GM23248 (cell line): ENCODE data around the gene LRMDA. TPM values are rescaled to one million over a fixed set of nuclear protein-coding genes. Genes with fewer than 3 reads are reported as not detected.
A peak's percentile ranks its signal among the peaks of the same experiment; 100 is the strongest.

ENCODE experiments used
- DNase-seq: peaks from one replicate; pipeline ENCODE4 v3.0.0-alpha.2; 2015
- H2AFZ ChIP-seq: fragments of 200-600 bp; sonication (generic); 2 replicates; pipeline ENCODE4 v1.6.1; 2016; ENCODE audit warnings: antibody characterized with exemption
- H3F3A ChIP-seq: fragments of 200-600 bp; sonication (generic); 2 replicates; pipeline ENCODE4 v1.6.1; 2016; ENCODE audit warnings: mild to moderate bottlenecking, antibody characterized with exemption, mixed run types; ENCODE audit not compliant: insufficient read depth
- H3K27ac ChIP-seq: fragments of 200-600 bp; sonication (generic); 2 replicates; pipeline ENCODE4 v1.5.1; 2016; ENCODE audit warnings: mild to moderate bottlenecking
- H3K27me3 ChIP-seq: fragments of 200-600 bp; sonication (generic); replicated peaks from 2 replicates; pipeline ENCODE4 v1.6.1; 2016; ENCODE audit warnings: mild to moderate bottlenecking; ENCODE audit not compliant: insufficient read depth
- H3K36me3 ChIP-seq: fragments of 200-600 bp; sonication (generic); 2 replicates; pipeline ENCODE4 v1.6.1; 2016; ENCODE audit warnings: low read depth, mild to moderate bottlenecking
- H3K4me1 ChIP-seq: fragments of 200-600 bp; sonication (generic); 2 replicates; pipeline ENCODE4 v1.6.1; 2016; ENCODE audit warnings: mild to moderate bottlenecking; ENCODE audit not compliant: insufficient read depth
- H3K4me2 ChIP-seq: fragments of 200-600 bp; sonication (generic); one replicate; pipeline ENCODE4 v1.6.1; 2016; ENCODE audit warnings: mild to moderate bottlenecking; ENCODE audit not compliant: unreplicated experiment
- H3K4me3 ChIP-seq: fragments of 200-600 bp; sonication (generic); 2 replicates; pipeline ENCODE4 v1.5.1; 2016; ENCODE audit warnings: mild to moderate bottlenecking
- H3K79me2 ChIP-seq: fragments of 200-600 bp; sonication (generic); 2 replicates; pipeline ENCODE4 v1.6.1; 2016; ENCODE audit warnings: mild to moderate bottlenecking; ENCODE audit not compliant: insufficient read depth
- H3K9ac ChIP-seq: fragments of 200-600 bp; sonication (generic); 2 replicates; pipeline ENCODE4 v1.6.1; 2016; ENCODE audit warnings: mild to moderate bottlenecking
- H3K9me2 ChIP-seq: fragments of 200-600 bp; sonication (generic); 2 replicates; pipeline ENCODE4 v1.6.1; 2016; ENCODE audit warnings: mixed run types, mild to moderate bottlenecking, moderate library complexity; ENCODE audit not compliant: insufficient read depth
- H3K9me3 ChIP-seq: fragments of 200-600 bp; sonication (generic); one replicate; pipeline ENCODE4 v1.6.1; 2017; ENCODE audit warnings: low read depth
- H4K20me1 ChIP-seq: fragments of 200-600 bp; sonication (generic); 2 replicates; pipeline ENCODE4 v1.6.0; 2016; ENCODE audit not compliant: insufficient read depth
- EZH2 ChIP-seq: fragments of 200-600 bp; sonication (generic); IDR thresholded peaks from 2 replicates; pipeline ENCODE4 v1.6.1; 2018; ENCODE audit warnings: antibody characterized with exemption, mild to moderate bottlenecking; ENCODE audit not compliant: insufficient read depth, poor library complexity, severe bottlenecking
- EZH2phosphoT487 ChIP-seq: fragments of 200-600 bp; sonication (generic); IDR thresholded peaks from 2 replicates; pipeline ENCODE4 v1.6.1; 2018; ENCODE audit warnings: antibody characterized with exemption, moderate library complexity, mild to moderate bottlenecking, low read depth; ENCODE audit not compliant: insufficient read depth
- WGBS, 2 experiments: methylation state at CpG; one replicate each; pipeline ENCODE4 v1.1.6; 2015 to 2017; ENCODE audit warnings: low lambda C conversion rate in 2 of 2, low coverage in 1 of 2; ENCODE audit errors: missing lambda C conversion rate in 2 of 2; 5-methylcytosine and 5-hydroxymethylcytosine counted together
- in situ Hi-C: fragments of 300-500 bp; cut with MboI; formaldehyde crosslinking; loops from 2 replicates; pipeline ENCODE4 v1.15.0; 2020
- polyA plus RNA-seq: library from polyadenylated mRNA; unstranded; fragments of >200 nt; fragmentation: Nextera tagmentation; extraction: Ambion mirVana; gene quantifications from 2 replicates; pipeline ENCODE4 v1.2.1, GENCODE V29; 2016
- total RNA-seq: library from RNA; depleted of rRNA; stranded (reverse); fragments of >200 nt; shearing (Covaris generic); gene quantifications from 2 replicates; pipeline ENCODE4 v1.2.3, GENCODE V29; 2014

The LRMDA gene
- total and polyA plus RNA-seq, 2 experiments from 2014 or later: 2.6 TPM; not detected in 1

DNA sequence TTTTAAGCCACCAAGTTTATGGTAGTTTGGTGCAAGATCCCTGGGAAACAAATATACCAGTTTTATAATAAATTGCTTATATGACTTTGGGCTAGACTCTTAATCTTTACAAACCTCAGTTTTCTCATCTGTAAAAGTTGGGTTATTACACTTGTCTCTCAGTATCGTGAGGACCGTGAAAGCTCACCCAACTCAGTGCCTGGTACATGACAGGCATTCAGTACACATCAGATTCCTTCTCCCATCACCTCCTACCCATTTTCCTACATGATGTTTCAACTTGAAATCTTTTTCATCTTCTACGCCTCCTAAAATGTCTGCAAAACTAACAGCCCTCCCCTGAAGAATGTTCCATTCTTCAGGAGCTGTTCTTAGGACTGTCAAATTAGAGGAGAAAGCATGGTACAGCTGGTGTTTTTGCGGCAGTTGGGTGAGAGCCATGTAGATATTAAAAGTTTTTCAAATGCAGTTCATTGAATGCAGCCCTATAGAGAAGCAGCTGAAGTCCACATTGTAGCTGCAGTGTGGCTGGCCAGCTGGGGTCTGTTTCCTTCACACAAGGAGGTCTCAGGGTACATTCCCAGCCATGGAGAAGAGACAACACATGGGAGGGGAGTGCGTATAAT, 812.8 kb downstream of the LRMDA start:
- no peak overlapping the region for H3K9ac ChIP-seq
- no peaks in the 10 kb centered on the region for H4K20me1 ChIP-seq
- H3F3A ChIP-seq: no peaks in the 10 kb centered on the region
- no peaks in the 10 kb centered on the region for H3K9me3 ChIP-seq
- H3K36me3 ChIP-seq: no peaks in the 10 kb centered on the region
- WGBS, 2 experiments: 86 to 87% methylated on average over 5 of the region's 5 CpGs
- no peak for TF ChIP-seq EZH2
- no peak for TF ChIP-seq EZH2phosphoT487
- no peak overlapping the region for H3K4me2 ChIP-seq
- no peak for DNase-seq
- H3K4me1 ChIP-seq: no peaks in the 10 kb centered on the region
- H3K9me2 ChIP-seq: no peaks in the 10 kb centered on the region; the same call in 1 of the 2 replicates
- H3K4me3 ChIP-seq: no peak overlapping the region
- no peak overlapping the region for H2AFZ ChIP-seq
- H3K79me2 ChIP-seq: no peaks in the 10 kb centered on the region
- no peak overlapping the region for H3K27ac ChIP-seq
- in situ Hi-C loops: no loop called here
- no peaks in the 10 kb centered on the region for H3K27me3 ChIP-seq

DNA sequence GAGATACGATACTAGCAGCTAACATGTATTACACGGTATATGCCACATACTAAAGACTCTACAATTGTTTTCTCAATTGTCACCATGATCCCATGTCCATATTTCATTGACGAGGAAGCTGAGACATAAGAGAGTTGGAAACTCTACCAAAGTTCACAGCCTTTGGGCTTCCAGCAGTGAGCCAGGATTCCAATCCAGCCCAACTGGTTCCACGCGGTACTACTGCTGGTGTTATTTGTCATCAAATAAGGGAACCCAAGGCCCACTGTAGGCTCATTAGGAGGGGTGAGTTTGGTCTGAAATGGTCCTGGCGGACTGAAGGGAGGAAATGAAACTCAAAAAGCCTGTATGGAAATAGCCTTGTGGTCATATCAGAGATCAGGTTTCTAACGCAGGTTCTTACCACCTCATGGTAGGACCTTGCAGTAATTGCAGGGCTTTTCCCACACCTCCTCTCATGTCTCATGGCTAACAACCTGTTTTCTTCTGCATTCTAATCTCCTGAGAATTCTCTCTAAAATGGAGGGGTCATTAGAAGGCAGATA, 814.6 kb downstream of the LRMDA start:
- H3K36me3 ChIP-seq: no peaks in the 10 kb centered on the region
- no peak overlapping the region for H3K4me3 ChIP-seq
- no peaks in the 10 kb centered on the region for H3K79me2 ChIP-seq
- H3F3A ChIP-seq: no peaks in the 10 kb centered on the region
- TF ChIP-seq EZH2phosphoT487: no peak
- TF ChIP-seq EZH2: no peak
- no peaks in the 10 kb centered on the region for H3K27me3 ChIP-seq
- H2AFZ ChIP-seq: no peak overlapping the region
- no peaks in the 10 kb centered on the region for H3K4me1 ChIP-seq
- H3K4me2 ChIP-seq: no peak overlapping the region
- no peak overlapping the region for H3K27ac ChIP-seq
- in situ Hi-C loops: no loop called here
- WGBS, 2 experiments: 92 to 96% methylated on average over 7 of the region's 7 CpGs
- H4K20me1 ChIP-seq: no peaks in the 10 kb centered on the region
- no peak for DNase-seq
- no peaks in the 10 kb centered on the region for H3K9me3 ChIP-seq
- no peaks in the 10 kb centered on the region for H3K9me2 ChIP-seq
- no peak overlapping the region for H3K9ac ChIP-seq

DNA sequence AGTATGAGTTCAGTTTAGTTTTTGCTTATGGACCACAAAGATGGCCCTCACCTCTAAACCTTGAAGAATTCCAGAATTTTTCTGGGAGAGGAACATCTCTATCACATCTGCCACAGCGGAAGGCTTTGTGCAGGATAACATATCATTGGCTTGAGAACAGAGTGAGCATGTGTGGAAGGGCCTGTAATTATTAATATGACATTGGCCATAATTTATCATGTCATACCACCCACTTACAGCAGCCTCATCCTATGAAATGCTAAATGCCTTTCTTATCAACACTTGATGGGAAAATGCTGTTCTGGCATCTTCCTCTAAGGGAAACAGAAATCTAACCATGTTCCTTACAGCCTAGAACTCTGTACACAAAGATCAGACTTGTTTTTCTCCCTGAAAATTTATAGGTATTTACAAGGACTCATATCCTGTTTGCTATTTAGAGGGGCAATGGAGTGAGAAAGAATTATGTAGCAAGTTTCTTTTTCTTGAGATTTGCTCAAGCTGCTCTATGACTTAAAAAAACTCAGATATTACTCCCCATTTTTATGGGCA, 817.3 kb downstream of the LRMDA start:
- no peaks in the 10 kb centered on the region for H4K20me1 ChIP-seq
- H3K9me2 ChIP-seq: no peaks in the 10 kb centered on the region
- H2AFZ ChIP-seq: no peak overlapping the region
- in situ Hi-C loops: no loop called here
- no peaks in the 10 kb centered on the region for H3K79me2 ChIP-seq
- H3K27ac ChIP-seq: no peak overlapping the region
- H3K9ac ChIP-seq: no peak overlapping the region
- H3K36me3 ChIP-seq: no peaks in the 10 kb centered on the region
- no peak overlapping the region for H3K4me2 ChIP-seq
- no peak overlapping the region for H3K4me3 ChIP-seq
- WGBS, 2 experiments: 100% methylated on average over 1 of the region's 1 CpG
- peaks cover 17% of the 10 kb centered on the region for H3K4me1 ChIP-seq
- H3F3A ChIP-seq: peaks cover 9% of the 10 kb centered on the region
- TF ChIP-seq EZH2 (no peak), EZH2phosphoT487 (no peak)
- no peaks in the 10 kb centered on the region for H3K9me3 ChIP-seq
- no peak for DNase-seq
- no peaks in the 10 kb centered on the region for H3K27me3 ChIP-seq

DNA sequence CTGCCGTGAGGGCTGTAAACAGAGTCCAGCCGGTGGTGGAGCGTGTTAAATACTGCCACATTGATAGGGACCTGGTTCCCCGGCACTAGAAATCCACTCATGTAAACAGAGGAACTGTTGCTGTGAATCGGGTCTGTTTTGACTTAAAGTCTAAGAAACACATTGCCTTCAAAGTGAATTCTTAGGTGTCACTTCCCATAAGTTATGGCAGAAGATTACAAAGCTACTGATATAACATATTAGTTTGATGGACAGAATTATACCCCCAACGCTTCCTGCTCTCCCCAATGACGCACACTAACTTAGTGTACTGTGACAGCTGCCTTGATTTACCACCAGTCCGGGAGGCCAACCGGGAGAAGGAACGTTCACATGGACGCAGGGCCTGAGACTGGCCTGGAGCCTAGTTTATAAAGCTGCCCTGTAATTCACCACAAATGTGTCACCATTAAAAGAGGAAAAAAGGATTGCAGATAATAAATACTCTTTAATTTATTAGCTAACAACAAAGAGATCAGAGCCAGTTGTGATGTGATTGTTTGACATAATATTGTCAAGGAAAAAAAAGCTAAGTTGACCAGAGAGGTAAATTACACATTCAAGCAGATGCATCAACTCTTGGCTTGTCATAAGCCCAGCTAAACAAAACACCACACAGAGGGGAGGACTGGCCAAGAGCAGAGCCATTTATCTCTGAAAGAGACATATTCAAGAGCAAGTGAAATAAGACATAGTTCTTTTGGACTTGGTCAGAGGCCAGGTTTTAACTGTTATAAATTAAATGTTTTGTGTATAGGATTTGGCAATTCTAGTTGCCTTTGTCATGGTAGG, 820.6 kb downstream of the LRMDA start:
- no peak overlapping the region for H3K9ac ChIP-seq
- no peak overlapping the region for H3K4me3 ChIP-seq
- H3K4me2 ChIP-seq: peak overlapping the region; percentile 34
- no peaks in the 10 kb centered on the region for H3K9me3 ChIP-seq
- H3K27ac ChIP-seq: peak overlapping the region; percentile 52
- TF ChIP-seq EZH2phosphoT487: peak; percentile 94
- TF ChIP-seq EZH2: no peak
- H4K20me1 ChIP-seq: no peaks in the 10 kb centered on the region
- 0 out of 2 replicates have a peak overlapping the region, but pooled peaks have one; percentile 35 for H2AFZ ChIP-seq
- no peaks in the 10 kb centered on the region for H3K27me3 ChIP-seq
- H3K9me2 ChIP-seq: no peaks in the 10 kb centered on the region
- H3K4me1 ChIP-seq: peaks cover 25% of the 10 kb centered on the region
- peak; percentile 86 for DNase-seq
- no peaks in the 10 kb centered on the region for H3K36me3 ChIP-seq
- H3F3A ChIP-seq: peaks cover 14% of the 10 kb centered on the region
- H3K79me2 ChIP-seq: no peaks in the 10 kb centered on the region
- WGBS, 2 experiments: 8 to 14% methylated on average over 11 of the region's 11 CpGs
- in situ Hi-C loops: no loop called here
